K562 (cell line): ENCODE measurements around the gene KBTBD4. TPM values are rescaled to one million over a fixed set of nuclear protein-coding genes. Genes with fewer than 3 reads are reported as not detected.

Experiments used
- ATAC-seq: fragments of 200-7000 bp; cut with Tn5 transposase; 3 replicates; pipeline ENCODE4 v1.9.1; 2020; ENCODE audit warnings: moderate library complexity
- BruUV-seq: library from RNA; stranded (reverse); fragments of 400-500 nt; replicated peaks from 2 replicates; lab custom pipeline; 2021; lab: Mats Ljungman, UMichigan
- CTCF ChIA-PET: fragments of 300-600 bp; formaldehyde crosslinking; extraction: SDS; loops from one replicate; lab custom pipeline; 2021; ENCODE audit warnings: low intra/inter-chr PET ratio; lab: Yijun Ruan, JAX
- POLR2A ChIA-PET: fragments of 300-600, 350-650 bp; sonication (Branson Sonifier 250); formaldehyde crosslinking; extraction: SDS; loops from one replicate; lab custom pipeline; 2021; ENCODE audit warnings: antibody characterized with exemption, inconsistent platforms; lab: Yijun Ruan, JAX
- DNase-seq, 4 experiments: peaks; one replicate each; pipeline versions ENCODE4 v3.0.0 to v3.0.0-alpha.2; 2011 to 2018; ENCODE audit warnings: low spot score in 3 of 4, mixed read lengths in 3 of 4; ENCODE audit errors: extremely low read depth in 1 of 4
- FAIRE-seq: peaks from 2 replicates; lab custom pipeline; 2011; peaks lifted over from hg19 to GRCh38; lab: Jason Lieb, UNC
- H2AFZ ChIP-seq: 2 replicates; pipeline ENCODE4 v1.6.0; 2011; ENCODE audit warnings: low read depth, low read length, control low read depth, inconsistent platforms
- H3K27ac ChIP-seq: fragments of 200-600 bp; 3 replicates; pipeline ENCODE4 v1.8.0; 2011; ENCODE audit warnings: low read depth, mild to moderate bottlenecking, control low read depth, inconsistent platforms, low read length, moderate library complexity, mixed read lengths; ENCODE audit errors: extremely low read depth
- H3K27me3 ChIP-seq, 2 experiments: fragments of 300-600 bp in 1 of 2; 2 replicates in 1 of 2; 3 replicates in 1 of 2; pipeline versions ENCODE4 v1.6.0 to v1.8.0; 2011; ENCODE audit warnings: inconsistent platforms in 2 of 2, low read length in 2 of 2, mild to moderate bottlenecking in 1 of 2, mixed read lengths in 1 of 2, moderate library complexity in 1 of 2; ENCODE audit not compliant: control insufficient read depth in 2 of 2, insufficient read depth in 2 of 2
- H3K36me3 ChIP-seq: fragments of 300-600 bp; 3 replicates; pipeline ENCODE4 v1.8.0; 2011; ENCODE audit warnings: mild to moderate bottlenecking, low read length, inconsistent platforms; ENCODE audit not compliant: control insufficient read depth, insufficient read depth
- H3K4me1 ChIP-seq, 2 experiments: fragments of 200-600 bp in 1 of 2; replicated peaks in 1 of 2; 2 replicates in 1 of 2; 3 replicates in 1 of 2; pipeline versions ENCODE4 v1.5.1 to v1.8.0; 2011; ENCODE audit warnings: inconsistent platforms in 2 of 2, low read length in 2 of 2, mild to moderate bottlenecking in 1 of 2, mixed read lengths in 1 of 2, moderate library complexity in 1 of 2; ENCODE audit not compliant: control insufficient read depth in 2 of 2, insufficient read depth in 2 of 2
- H3K4me2 ChIP-seq: 2 replicates; pipeline ENCODE4 v1.6.1; 2011; ENCODE audit warnings: low read length, control low read depth, inconsistent platforms, mixed read lengths; ENCODE audit not compliant: insufficient read depth
- H3K4me3 ChIP-seq: fragments of 200-600 bp; sonication (generic), shearing (Covaris generic); 2 replicates; pipeline ENCODE4 v1.5.1; 2016; ENCODE audit warnings: control low read depth, inconsistent platforms
- H3K79me2 ChIP-seq: fragments of 200-600 bp; 3 replicates; pipeline ENCODE4 v1.8.0; 2011; ENCODE audit warnings: low read length, inconsistent platforms; ENCODE audit not compliant: control insufficient read depth, insufficient read depth
- H3K9ac ChIP-seq, 2 experiments: 2 replicates each; pipeline versions ENCODE4 v1.6.0 to v1.6.1; 2011; ENCODE audit warnings: low read depth in 2 of 2, low read length in 2 of 2, control low read depth in 1 of 2, inconsistent platforms in 1 of 2, mild to moderate bottlenecking in 1 of 2, mixed read lengths in 1 of 2; ENCODE audit not compliant: insufficient read depth in 1 of 2
- H3K9me1 ChIP-seq: one replicate; pipeline ENCODE4 v1.6.0; 2011; ENCODE audit warnings: inconsistent platforms, mild to moderate bottlenecking, low read length, moderate library complexity; ENCODE audit not compliant: control insufficient read depth, insufficient read depth
- H3K9me3 ChIP-seq: replicated peaks from 2 replicates; pipeline ENCODE4 v1.5.1; 2011; ENCODE audit warnings: low read depth, low read length, inconsistent platforms; ENCODE audit not compliant: control insufficient read depth, insufficient read depth
- H4K20me1 ChIP-seq: replicated peaks from 2 replicates; pipeline ENCODE4 v1.6.1; 2011; ENCODE audit warnings: low read length, inconsistent platforms, mixed read lengths; ENCODE audit not compliant: control insufficient read depth, insufficient read depth
- ATF7 ChIP-seq: fragments of 450-650 bp; IDR thresholded peaks from 2 replicates; pipeline ENCODE4 v1.7.1; 2014; ENCODE audit warnings: mild to moderate bottlenecking, moderate library complexity
- CC2D1A ChIP-seq: fragments of 450-650 bp; IDR thresholded peaks from 2 replicates; pipeline ENCODE4 v1.6.1; 2017; ENCODE audit warnings: mild to moderate bottlenecking
- CEBPB ChIP-seq: fragments of 450-650 bp; IDR thresholded peaks from 2 replicates; pipeline ENCODE4 v1.6.1; 2016; ENCODE audit warnings: missing genetic modification characterization, missing compliant biosample characterization
- CREB3 ChIP-seq: fragments of 450-650 bp; conservative IDR thresholded peaks from 2 replicates; pipeline ENCODE4 v1.6.1; 2016; ENCODE audit warnings: missing genetic modification characterization, low read depth, mild to moderate bottlenecking, missing compliant biosample characterization, moderate library complexity
- DPF2 ChIP-seq: fragments of 450-650 bp; IDR thresholded peaks from 2 replicates; pipeline ENCODE4 v1.6.1; 2016
- ETS1 ChIP-seq: conservative IDR thresholded peaks from 2 replicates; pipeline ENCODE4 v1.6.1; 2011; ENCODE audit warnings: low read depth, mild to moderate bottlenecking, low read length; ENCODE audit not compliant: control insufficient read depth
- HBP1 ChIP-seq: fragments of 450-650 bp; formaldehyde crosslinking; IDR thresholded peaks from 2 replicates; pipeline ENCODE4 v1.4.0; 2022; ENCODE audit warnings: missing genetic modification characterization
- HDAC6 ChIP-seq: IDR thresholded peaks from 2 replicates; pipeline ENCODE4 v1.6.1; 2012; ENCODE audit warnings: low read depth, mild to moderate bottlenecking, control low read depth, inconsistent platforms, low read length, moderate library complexity
- HDGF ChIP-seq: fragments of 450-650 bp; IDR thresholded peaks from 2 replicates; pipeline ENCODE4 v1.6.1; 2016
- HOXB6 ChIP-seq: fragments of 250-450 bp; sonication (Bioruptor Pico); IDR thresholded peaks from 2 replicates; pipeline ENCODE4 v1.5.1; 2022; ENCODE audit warnings: mild to moderate bottlenecking, borderline replicate concordance
- MAFK ChIP-seq: IDR thresholded peaks from 2 replicates; pipeline ENCODE4 v1.6.1; 2011; ENCODE audit warnings: low read length, improper control_type of control experiment
- MEF2D ChIP-seq: conservative IDR thresholded peaks from 2 replicates; pipeline ENCODE4 v1.6.1; 2016; ENCODE audit warnings: low read depth, missing genetic modification characterization, missing compliant biosample characterization
- MYBL2 ChIP-seq, 2 experiments: fragments of 450-650 bp in 1 of 2; sonication (generic) in 1 of 2; formaldehyde crosslinking in 1 of 2; IDR thresholded peaks; 2 replicates each; pipeline versions ENCODE4 v1.6.1 to v1.8.1; 2017 to 2022; ENCODE audit warnings: borderline replicate concordance in 1 of 2, inconsistent platforms in 1 of 2, low read depth in 1 of 2, mild to moderate bottlenecking in 1 of 2, missing genetic modification reagents in 1 of 2, moderate library complexity in 1 of 2
- MYC ChIP-seq, 2 experiments: fragments of 250-450 bp in 1 of 2; sonication (Bioruptor Pico) in 1 of 2; IDR thresholded peaks; 2 replicates each; pipeline versions ENCODE4 v1.5.1 to v1.6.1; 2012 to 2021; ENCODE audit warnings: low read depth in 2 of 2, borderline replicate concordance in 1 of 2, improper control_type of control experiment in 1 of 2, low read length in 1 of 2, mild to moderate bottlenecking in 1 of 2, moderate library complexity in 1 of 2
- PRMT5 ChIP-seq: sonication (generic); formaldehyde crosslinking; IDR thresholded peaks from 2 replicates; pipeline ENCODE4 v1.5.0; 2020; ENCODE audit warnings: missing genetic modification reagents
- RAD51 ChIP-seq: fragments of 450-650 bp; IDR thresholded peaks from 2 replicates; pipeline ENCODE4 v1.7.1; 2016; ENCODE audit warnings: low read depth, mild to moderate bottlenecking, borderline replicate concordance
- TARDBP ChIP-seq: fragments of 450-650 bp; IDR thresholded peaks from 2 replicates; pipeline ENCODE4 v1.6.1; 2016
- ZNF165 ChIP-seq: fragments of 250-450 bp; sonication (Bioruptor Pico); IDR thresholded peaks from 2 replicates; pipeline ENCODE4 v1.4.0; 2020; ENCODE audit warnings: borderline replicate concordance
- ZNF668 ChIP-seq: fragments of 250-450 bp; sonication (Bioruptor Pico); IDR thresholded peaks from 2 replicates; pipeline ENCODE4 v1.8.0; 2022; ENCODE audit warnings: mild to moderate bottlenecking, inconsistent platforms
- ZNF766 ChIP-seq: fragments of 200-800 bp; sonication (Bioruptor generic); conservative IDR thresholded peaks from 2 replicates; pipeline ENCODE4 v1.6.1; 2016; ENCODE audit warnings: missing genetic modification characterization, missing compliant biosample characterization
- ZNF79 ChIP-seq: fragments of 250-450 bp; sonication (Bioruptor Pico); IDR thresholded peaks from 2 replicates; pipeline ENCODE4 v1.4.0; 2020; ENCODE audit warnings: low read depth, mild to moderate bottlenecking, moderate library complexity
- WGBS: fragments of 100-300 bp; shearing (Covaris generic); methylation state at CpG from one replicate; pipeline ENCODE4 v1.1.6; 2016; ENCODE audit warnings: low coverage, mixed read lengths; ENCODE audit not compliant: insufficient coverage; ENCODE audit errors: missing lambda C conversion rate; 5-methylcytosine and 5-hydroxymethylcytosine counted together
- in situ Hi-C: fragments of 300-500 bp; cut with MboI; formaldehyde crosslinking; loops from 4 replicates; pipeline ENCODE4 v1.15.0; 2018; ENCODE audit warnings: inconsistent platforms, mixed read lengths
- intact Hi-C: fragments of 100-400 bp; cut with micrococcal nuclease; formaldehyde crosslinking; loops from 2 replicates; pipeline ENCODE4 v1.14.2; 2022
- polyA plus RNA-seq, 8 experiments: library from polyadenylated mRNA; depleted of rRNA in 4 of 8; stranded (reverse) in 5 of 8; unstranded in 3 of 8; fragments of >200 nt; fragmentation: Nextera tagmentation in 2 of 8; fragmentation: Illumina TruSeq in 1 of 8; extraction: Ambion mirVana in 2 of 8; extraction: Trizol in 1 of 8; gene quantifications; 2 replicates each; pipeline versions ENCODE4 v1.2.1 to v1.2.3, GENCODE V29; 2011 to 2014; ENCODE audit warnings: inconsistent platforms in 1 of 8, missing spikeins in 1 of 8
- total RNA-seq, 7 experiments: library from RNA; depleted of rRNA in 6 of 7; stranded (reverse); fragments of >200 nt in 6 of 7; fragmentation: Illumina TruSeq in 2 of 7; extraction: Trizol in 2 of 7; gene quantifications; 2 replicates each; pipeline versions ENCODE4 v1.2.1 to v1.2.3, GENCODE V29; 2011 to 2021; ENCODE audit warnings: low replicate concordance in 1 of 7

KBTBD4 gene
- total and polyA plus RNA-seq, 9 of the 15 experiments (the other 6 are each of a cell fraction or from before 2014, with no cell fraction given): 7.0 to 33.9 (median 13.3) TPM

- Histone ChIP-seq H3K9me1 (no peaks in the 10 kb centered on the region), H3K36me3 (peaks cover 16% of the 10 kb centered on the region; the same call in 2 of the 3 replicates), H3K9me3 (no peaks in the 10 kb centered on the region), H2AFZ (peak overlapping the region; percentile 98), H3K4me1 (peaks cover 10 to 40% of the 10 kb centered on the region in 2 experiments; a peak in 4 of 5 replicates), H3K9ac (peak overlapping the region; percentile 99 to 100), H3K4me2 (peak overlapping the region; percentile 92), H3K27ac (peak overlapping the region; percentile 96), H3K4me3 (peak overlapping the region; percentile 100), H3K79me2 (peaks cover 44% of the 10 kb centered on the region), H3K27me3 (no peaks in the 10 kb centered on the region), H4K20me1 (no peaks in the 10 kb centered on the region)
- DNase-seq: no peak
- peak; percentile 21 for ATAC-seq
- 14% methylated on average over 5 of the region's 11 CpGs for WGBS
- ChIA-PET POLR2A (interaction anchor here (0.6 to 3.2 kb wide), 8 partner anchors 9 to 80 kb away, joined by 3 to 23 read pairs (median 10); partner anchors contain the start of genes CELF1 and FAM180B), CTCF (no interaction called here)
- TSS peak; percentile 77 for BruUV-seq
- in situ Hi-C loops (no loop called here), intact Hi-C loops (no loop called here)
- no peak for FAIRE-seq
- peak; percentile 92 for TF ChIP-seq HDGF
- TF ChIP-seq MAFK: no peak
- TF ChIP-seq RAD51: no peak
- TF ChIP-seq MYBL2 (IDR thresholded peaks at IDR 0.05; ENCODE audit: low read depth): no peak
- no peak for TF ChIP-seq MYBL2 (CRISPR knock-in tag; IDR thresholded peaks at IDR 0.05; ENCODE audit: borderline replicate concordance)
- TF ChIP-seq ZNF668 (CRISPR knock-in tag): peak; percentile 52; the same call in 1 of the 2 replicates
- no peak for TF ChIP-seq MYC (IDR thresholded peaks at IDR 0.05; ENCODE audit: low read depth, low read length)
- peak; percentile 85; the same call in 1 of the 2 replicates for TF ChIP-seq MYC (CRISPR knock-in tag; IDR thresholded peaks at IDR 0.05; ENCODE audit: borderline replicate concordance, low read depth)
- TF ChIP-seq ATF7: no peak
- 0 out of 2 replicates have a peak, but pooled peaks have one; percentile 17 for TF ChIP-seq DPF2
- no peak for TF ChIP-seq ETS1
- TF ChIP-seq CEBPB (tag): no peak
- peak; percentile 42; the same call in 1 of the 2 replicates for TF ChIP-seq MEF2D (tag)
- TF ChIP-seq HOXB6 (CRISPR knock-in tag): no peak
- TF ChIP-seq CC2D1A: no peak
- no peak for TF ChIP-seq TARDBP
- TF ChIP-seq ZNF766 (CRISPR knock-in tag): no peak
- TF ChIP-seq PRMT5: no peak
- 0 out of 2 replicates have a peak, but pooled peaks have one; percentile 31 for TF ChIP-seq CREB3 (tag)
- TF ChIP-seq ZNF165 (CRISPR knock-in tag): no peak
- 0 out of 2 replicates have a peak, but pooled peaks have one; percentile 49 for TF ChIP-seq HBP1
- no peak for TF ChIP-seq ZNF79 (CRISPR knock-in tag)
- no peak for TF ChIP-seq HDAC6
Observed at GRCh38 chr11:47564933-47565339, 13.8 kb downstream of the KBTBD4 start.
